22Rv1 (cell line): ENCODE results near the gene LGALS7B.

Source experiments
- H3K27ac ChIP-seq: fragments of 450-650 bp; 2 replicates; pipeline ENCODE4 v1.5.1; 2017
- ZFX ChIP-seq: fragments of 450-650 bp; IDR thresholded peaks from 2 replicates; pipeline ENCODE4 v1.6.1; 2017; ENCODE audit warnings: antibody characterized with exemption, borderline replicate concordance
- TF ChIP-seq, protein P1 (sequence below): fragments of 450-650 bp; IDR thresholded peaks from 2 replicates; pipeline ENCODE4 v1.5.1; 2017; ENCODE audit warnings: mild to moderate bottlenecking

LGALS7B gene

DNA sequence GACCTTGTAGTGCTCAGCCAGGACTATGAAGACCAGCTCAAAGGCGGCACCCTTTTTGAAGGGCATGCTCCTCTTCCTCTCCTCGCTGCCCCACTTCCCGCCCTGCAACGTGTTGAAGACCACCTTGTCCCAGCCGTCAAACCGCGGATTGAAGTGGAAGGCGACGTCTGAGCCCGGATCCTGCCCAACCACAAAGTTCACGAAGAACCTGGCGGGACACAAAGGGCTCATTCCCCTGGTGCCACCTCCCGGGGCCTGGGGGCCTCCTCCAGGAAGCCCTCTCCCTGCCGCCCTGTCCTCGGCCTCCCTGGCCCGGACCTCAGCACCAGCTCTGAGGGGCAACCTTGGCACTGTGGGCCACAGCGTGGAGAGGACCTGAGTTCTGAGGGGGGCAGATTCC, 19.7 kb downstream of the LGALS7B start:
- no peak overlapping the region for H3K27ac ChIP-seq
- no peak for TF ChIP-seq ZFX
- TF ChIP-seq, protein P1, sequence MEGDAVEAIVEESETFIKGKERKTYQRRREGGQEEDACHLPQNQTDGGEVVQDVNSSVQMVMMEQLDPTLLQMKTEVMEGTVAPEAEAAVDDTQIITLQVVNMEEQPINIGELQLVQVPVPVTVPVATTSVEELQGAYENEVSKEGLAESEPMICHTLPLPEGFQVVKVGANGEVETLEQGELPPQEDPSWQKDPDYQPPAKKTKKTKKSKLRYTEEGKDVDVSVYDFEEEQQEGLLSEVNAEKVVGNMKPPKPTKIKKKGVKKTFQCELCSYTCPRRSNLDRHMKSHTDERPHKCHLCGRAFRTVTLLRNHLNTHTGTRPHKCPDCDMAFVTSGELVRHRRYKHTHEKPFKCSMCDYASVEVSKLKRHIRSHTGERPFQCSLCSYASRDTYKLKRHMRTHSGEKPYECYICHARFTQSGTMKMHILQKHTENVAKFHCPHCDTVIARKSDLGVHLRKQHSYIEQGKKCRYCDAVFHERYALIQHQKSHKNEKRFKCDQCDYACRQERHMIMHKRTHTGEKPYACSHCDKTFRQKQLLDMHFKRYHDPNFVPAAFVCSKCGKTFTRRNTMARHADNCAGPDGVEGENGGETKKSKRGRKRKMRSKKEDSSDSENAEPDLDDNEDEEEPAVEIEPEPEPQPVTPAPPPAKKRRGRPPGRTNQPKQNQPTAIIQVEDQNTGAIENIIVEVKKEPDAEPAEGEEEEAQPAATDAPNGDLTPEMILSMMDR, result no peak

DNA sequence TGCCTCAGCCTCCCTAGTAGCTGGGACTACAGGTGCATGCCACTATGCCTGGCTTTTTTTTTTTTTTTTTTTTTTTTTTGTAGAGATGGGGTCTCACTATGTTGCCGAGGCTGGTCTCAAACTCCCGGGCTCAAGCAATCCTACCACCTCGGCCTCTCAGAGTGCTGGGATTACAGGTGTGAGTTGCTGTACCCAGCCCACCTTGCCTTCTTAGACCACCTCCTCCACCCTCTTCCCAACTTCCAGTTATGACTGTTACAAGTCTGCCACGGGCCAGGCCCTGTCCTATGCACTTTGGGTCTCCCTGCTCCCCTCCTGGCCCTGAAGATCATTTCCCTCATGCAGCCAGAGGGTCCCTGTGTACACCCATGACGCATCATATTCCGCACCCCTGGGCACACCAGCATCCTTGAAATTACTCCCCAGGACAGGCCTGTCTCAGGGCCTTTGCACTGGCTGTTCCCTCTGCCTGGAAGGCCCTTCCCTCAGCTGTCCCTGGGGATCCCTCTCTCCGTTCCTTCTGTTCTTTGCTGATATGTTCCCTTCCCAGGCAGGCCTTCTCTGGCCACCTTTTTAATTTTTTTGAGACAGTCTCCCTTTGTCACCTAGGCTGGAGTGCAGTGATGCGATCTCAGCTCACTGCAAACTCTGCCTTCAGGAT, 20.7 kb downstream of the LGALS7B start:
- TF ChIP-seq, protein P1, result no peak
- TF ChIP-seq ZFX, result no peak
- no peak overlapping the region for H3K27ac ChIP-seq

DNA sequence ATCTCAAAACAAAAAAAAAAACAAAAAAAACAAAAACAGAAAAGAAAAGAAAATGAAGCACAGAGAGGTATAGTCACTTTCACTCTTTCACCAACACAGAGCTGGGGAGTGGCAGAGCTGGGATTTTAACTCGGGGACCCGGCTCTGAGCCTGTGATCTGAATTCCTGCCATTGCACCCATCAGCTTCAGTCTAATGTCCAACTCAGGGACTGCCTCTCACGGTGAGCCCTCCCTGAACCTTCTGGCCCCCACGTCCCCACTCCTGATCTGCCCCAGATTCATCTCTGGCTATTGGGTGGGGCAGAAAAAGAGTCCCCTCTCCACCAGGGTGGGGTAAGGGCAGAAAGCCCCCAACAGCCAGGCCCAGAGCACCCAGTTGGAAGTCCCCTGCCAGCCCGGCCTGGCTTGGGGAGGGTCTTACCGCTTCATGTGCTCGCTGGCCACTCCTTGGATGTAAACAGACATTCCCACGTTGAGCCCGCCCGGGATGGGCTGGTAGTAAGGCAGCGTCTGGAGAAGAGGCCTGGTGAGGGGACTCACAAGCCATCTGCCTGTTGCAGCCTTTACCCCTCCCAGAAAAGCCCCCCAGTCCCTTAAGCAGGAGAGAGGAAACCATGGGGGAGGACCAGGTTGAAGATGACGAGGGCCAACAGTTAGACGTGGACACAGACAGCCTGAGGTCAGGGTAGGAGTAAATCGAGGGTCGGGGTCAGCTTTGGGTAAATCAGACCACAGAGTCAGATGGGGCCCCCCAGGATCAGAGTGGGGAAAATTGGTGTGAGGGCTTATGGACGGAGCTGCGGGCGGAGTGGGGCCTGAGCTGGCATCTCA, 23.2 kb downstream of the LGALS7B start:
- TF ChIP-seq ZFX, result no peak
- TF ChIP-seq, protein P1, result no peak
- H3K27ac ChIP-seq, result peak overlapping the region; percentile 50

DNA sequence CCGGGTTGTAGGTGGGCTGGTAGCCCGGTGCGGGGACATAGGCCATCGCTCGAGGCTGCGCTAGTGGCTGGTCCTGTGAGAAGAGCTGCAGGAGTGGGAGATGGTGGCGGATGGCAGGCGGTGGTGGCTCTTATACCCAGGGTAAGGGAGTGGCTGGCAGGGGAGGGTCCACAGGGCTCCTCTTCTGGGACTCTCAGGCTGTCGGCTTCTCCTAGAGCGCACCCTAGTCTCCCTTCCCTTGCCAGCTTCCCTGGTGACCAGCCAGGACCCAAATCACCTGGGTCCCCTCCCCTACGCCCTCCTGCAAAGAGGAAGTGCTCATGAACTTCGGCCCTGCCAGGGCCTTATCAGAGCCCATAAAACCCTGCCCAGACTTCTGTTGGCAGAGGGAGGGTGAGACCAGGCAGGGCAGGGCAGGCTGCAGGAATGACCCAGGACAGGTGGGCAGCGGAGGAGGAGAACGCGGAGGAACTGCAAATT, 23.9 kb downstream of the LGALS7B start, which contains the start of gene LGALS4:
Gene LGALS4 (minus strand): TSS at position 105 of the 480 bp plus-strand sequence. CDS start 59 bp downstream, at position 46.
- H3K27ac ChIP-seq, result peak within 1 kb of the TSS; percentile 50
- TF ChIP-seq, protein P1, result no peak
- no peak for TF ChIP-seq ZFX

DNA sequence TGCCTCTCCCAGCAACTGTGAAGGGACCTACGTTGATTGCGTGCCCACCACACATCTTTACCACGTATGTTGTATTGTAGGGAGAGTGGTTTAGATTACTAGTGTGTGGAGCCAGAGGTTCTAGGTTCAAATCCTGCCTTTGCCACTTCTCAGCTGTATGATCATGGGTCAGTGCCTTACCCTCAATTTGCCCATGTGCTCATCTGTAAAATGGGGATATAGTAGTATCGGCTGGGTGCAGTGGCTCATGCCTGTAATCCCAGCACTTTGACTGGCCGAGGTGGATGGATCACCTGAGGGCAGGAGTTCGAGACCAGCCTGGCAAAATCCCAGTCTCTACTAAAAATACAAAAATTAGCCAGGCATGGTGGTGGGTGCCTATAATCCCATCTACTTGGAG, 24.3 kb downstream of the LGALS7B start:
- TF ChIP-seq, protein P1, result no peak
- no peak for TF ChIP-seq ZFX
- H3K27ac ChIP-seq, result peak overlapping the region; percentile 50

DNA sequence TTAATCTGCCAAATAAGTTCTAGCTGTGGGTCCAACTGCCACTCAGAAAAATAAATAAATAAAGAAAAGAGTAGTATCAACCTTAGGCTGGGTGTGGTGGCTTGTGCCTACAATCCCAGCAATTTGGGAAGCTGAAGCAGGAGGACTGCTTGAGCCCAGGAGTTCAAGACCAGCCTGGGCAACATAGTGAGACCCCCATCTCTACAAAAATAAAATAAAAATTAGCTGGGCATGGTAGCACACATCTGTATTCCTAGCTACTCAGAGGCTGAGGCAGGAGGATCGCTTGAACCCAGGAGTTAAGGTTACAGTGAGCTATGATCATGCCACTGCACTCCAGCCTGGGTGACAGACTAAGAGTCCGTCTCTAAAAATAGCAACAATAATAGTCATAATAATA, 24.9 kb downstream of the LGALS7B start:
- peak overlapping the region; percentile 50 for H3K27ac ChIP-seq

DNA sequence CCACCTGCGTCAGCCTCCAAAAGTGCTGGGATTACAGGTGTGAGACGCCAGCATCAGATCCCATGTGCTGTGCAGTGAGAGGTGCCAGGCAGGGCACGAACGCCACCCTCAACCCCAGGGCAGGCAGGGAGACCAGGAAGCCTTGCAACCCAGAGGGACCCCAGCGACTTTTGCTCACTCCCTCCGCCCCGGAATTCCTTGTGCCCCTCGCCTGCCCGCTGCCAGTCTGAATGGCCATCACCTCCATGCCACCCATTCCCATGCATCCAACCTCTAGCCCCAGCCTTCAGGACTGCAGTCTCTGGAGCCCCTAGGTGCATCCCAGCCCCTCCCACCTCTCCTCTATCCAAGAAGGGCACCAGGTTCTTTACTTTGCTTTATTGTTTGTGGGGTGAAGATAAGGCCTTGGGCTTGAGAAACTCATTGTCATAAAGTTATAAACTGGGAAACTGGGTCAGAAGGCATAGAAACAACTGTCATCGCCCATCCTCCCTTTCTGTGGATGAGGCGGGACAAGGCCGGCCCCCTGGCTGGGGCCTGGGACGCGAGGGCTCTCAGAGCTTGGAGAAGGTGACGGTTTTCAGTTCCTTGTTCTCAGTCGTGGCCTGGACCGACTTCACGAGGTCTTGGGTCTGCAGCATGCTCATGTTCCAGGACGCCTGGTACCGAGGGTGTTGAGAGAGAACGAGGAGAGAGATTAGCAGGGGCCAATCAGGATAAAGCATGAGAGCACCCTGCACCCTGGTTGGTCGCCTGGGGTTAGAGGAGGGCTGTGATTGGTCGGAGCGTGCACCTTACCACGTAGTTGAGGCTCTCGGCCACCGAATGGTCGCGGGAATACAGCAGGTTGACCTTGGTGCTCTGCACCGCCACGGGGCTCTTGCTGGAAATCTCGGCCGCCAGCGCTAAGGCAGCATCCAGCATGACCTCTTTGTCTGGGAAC, 26.3 kb downstream of the LGALS7B start:
- TF ChIP-seq, protein P1, result no peak
- no peak for TF ChIP-seq ZFX
- H3K27ac ChIP-seq, result peak overlapping the region; percentile 50
